Transverse colon (tissue), 4 donors: ENCODE results near the gene GJB6.

Source experiments
- POLR2AphosphoS5 ChIP-seq, 3 donors: sonication (generic); formaldehyde crosslinking; IDR thresholded peaks; one replicate each; pipeline ENCODE4 v1.6.1; 2016; ENCODE audit warnings: antibody characterized with exemption in 3 of 3
- TF ChIP-seq, protein P1 (sequence below), 5 experiments: fragments of 200-600 bp in 3 of 5; fragments of 450-650 bp in 2 of 5; sonication (generic) in 3 of 5; IDR thresholded peaks; 1 replicate in 2 of 5; 2 replicates in 3 of 5; pipeline ENCODE4 v1.5.1; 2016 to 2017; ENCODE audit warnings: antibody characterized with exemption in 5 of 5, inconsistent platforms in 3 of 5, mild to moderate bottlenecking in 2 of 5, moderate library complexity in 1 of 5

DNA sequence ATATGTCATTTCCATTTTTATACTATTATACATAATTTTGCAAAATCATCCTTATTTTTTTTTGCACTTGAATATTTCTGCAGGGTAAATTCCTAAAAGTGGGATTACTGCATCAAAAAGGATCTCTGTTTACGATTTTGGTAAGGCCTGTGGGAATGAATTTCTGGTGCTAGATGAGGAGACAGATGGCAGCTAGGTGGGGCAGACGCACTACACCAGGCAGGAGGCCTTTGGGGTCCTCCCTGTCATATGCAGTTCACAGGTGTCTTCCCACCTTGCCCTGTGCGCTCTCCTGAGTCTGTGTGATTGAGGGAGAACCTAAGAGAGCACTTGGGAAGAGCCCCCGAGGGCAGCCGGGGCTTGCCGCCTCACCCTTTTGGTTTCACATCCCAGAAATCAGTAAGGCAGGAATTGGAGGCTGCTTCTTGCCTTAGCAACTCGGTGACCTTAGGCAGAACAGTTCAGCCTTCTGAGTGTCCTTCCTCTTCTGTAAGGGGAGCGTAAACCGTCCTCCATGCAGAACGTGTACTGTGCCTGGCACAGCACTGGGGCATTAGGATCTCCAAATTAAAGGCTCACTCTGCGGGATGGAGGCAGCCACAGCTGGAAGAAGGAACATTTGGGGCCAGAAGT is 25.9 kb downstream of the GJB6 start:
- TF ChIP-seq, protein P1, sequence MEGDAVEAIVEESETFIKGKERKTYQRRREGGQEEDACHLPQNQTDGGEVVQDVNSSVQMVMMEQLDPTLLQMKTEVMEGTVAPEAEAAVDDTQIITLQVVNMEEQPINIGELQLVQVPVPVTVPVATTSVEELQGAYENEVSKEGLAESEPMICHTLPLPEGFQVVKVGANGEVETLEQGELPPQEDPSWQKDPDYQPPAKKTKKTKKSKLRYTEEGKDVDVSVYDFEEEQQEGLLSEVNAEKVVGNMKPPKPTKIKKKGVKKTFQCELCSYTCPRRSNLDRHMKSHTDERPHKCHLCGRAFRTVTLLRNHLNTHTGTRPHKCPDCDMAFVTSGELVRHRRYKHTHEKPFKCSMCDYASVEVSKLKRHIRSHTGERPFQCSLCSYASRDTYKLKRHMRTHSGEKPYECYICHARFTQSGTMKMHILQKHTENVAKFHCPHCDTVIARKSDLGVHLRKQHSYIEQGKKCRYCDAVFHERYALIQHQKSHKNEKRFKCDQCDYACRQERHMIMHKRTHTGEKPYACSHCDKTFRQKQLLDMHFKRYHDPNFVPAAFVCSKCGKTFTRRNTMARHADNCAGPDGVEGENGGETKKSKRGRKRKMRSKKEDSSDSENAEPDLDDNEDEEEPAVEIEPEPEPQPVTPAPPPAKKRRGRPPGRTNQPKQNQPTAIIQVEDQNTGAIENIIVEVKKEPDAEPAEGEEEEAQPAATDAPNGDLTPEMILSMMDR (IDR thresholded peaks at IDR 0.05) = no peak
- TF ChIP-seq POLR2AphosphoS5 (IDR thresholded peaks at IDR 0.05) = no peak
